ENCODE results near the gene MAP2K2. TPM values are rescaled to one million over a fixed set of nuclear protein-coding genes. Genes with fewer than 3 reads are reported as not detected.
"Not testable (repeated sequence)": the region's sequence is repeated elsewhere in the genome, so short reads cannot be mapped to it uniquely, and the experiment has no call there.

The MAP2K2 gene
- total RNA-seq, result 100 to 1,000 TPM; 170 to 206 TPM

DNA sequence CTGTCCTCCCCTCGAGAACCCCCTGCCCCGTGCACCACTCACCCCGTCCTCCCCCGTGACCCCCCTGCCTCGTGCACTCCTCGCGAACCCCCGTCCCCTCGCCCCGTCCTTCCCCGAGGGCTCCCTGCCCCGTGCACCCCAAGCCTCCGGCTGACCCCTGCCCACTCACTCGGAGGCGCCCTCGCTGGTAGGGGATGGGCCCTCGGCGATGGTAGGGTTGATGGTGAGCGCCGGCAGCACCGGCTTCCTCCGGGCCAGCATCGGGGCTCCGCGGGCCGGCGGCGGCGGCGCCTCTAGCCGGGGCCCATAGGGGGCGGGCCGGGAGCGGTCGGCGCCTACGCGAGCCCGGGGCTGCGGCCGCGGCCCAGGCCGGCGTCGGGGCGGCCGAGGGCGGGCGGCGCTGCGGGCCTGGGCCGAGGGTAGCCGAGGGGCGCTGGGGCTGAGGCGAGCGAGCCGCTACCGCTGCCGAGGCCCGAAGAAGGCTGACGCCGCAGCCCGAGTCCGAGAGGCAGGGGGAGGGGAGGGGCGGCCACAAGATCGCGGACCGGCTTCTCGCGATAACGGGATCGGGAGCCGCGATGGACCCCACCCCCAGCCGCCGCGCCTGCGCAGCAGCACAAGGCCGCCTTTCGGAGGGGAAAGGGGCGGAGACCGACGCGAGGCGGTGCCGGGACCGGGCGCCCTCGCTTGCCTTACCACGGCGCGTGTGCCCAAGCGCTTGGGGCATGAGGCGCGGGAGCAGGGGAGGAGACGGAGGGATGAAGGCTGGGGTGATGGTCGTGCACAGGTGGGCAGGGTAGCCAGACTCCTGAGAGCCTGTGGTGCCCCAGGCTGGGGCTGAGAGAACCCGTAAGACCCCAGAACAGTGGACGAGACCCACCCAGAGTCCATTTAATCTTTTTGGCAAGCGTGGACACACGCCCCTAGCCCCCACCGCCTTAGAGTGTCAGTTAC, at the start of gene MAP2K2:
Gene MAP2K2, minus strand, starts transcription at position 508 of the 954 bp plus-strand sequence. Its CDS starts 247 bp downstream, at position 261.
- Mint-ChIP-seq H3K4me1 (ENCODE audit: low read depth in 2 of 2) (peaks cover 16 to 28% of the 10 kb centered on the region in 2 donors), H3K9me3 (no peaks in the 10 kb centered on the region), H3K36me3 (no peaks in the 10 kb centered on the region), H3K27ac (peak within 1 kb of the TSS; percentile 98 to 99), H3K4me3 (peak within 1 kb of the TSS; percentile 100), H3K27me3 (no peaks in the 10 kb centered on the region)
- ATAC-seq (peak; percentile 96), DNase-seq (ENCODE audit: low spot score) (peak; percentile 96)

DNA sequence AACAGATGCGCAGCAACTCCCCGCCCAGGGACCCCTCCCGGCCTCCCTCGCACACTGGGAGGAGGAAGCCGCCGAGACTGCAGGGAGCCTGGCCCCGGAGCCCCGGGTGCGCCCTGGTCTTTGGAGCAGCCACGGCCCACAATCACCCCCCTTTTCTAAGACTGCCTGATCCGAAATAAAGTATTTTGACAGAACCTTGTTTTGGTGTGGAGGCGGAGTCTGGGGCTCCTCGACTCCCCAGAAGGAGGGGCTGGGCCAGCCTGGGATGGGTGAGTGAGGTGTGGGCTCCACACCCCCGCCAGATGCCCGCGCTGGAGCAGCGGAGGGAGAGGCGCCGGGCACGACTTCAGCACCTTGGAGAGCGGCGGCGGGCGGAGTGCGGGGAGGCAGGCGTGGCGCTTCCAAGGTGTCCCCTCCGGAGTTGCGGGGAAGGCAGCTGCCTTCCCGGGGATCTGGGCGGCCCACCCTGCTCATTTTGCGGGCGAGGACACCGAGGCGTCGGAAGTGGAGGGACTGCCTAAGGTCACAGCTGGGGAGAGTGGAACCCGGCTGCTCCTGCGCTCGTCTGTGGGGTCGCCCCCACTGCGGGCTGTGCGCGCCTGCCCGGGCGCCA, 49.0 kb upstream of the MAP2K2 start:
- DNase-seq (ENCODE audit: low spot score) (peak; percentile 68), ATAC-seq (peak; percentile 73 to 76)
- Mint-ChIP-seq H3K27ac (no peak overlapping the region), H3K4me3 (no peak overlapping the region), H3K27me3 (peaks cover 10 to 21% of the 10 kb centered on the region in 2 donors), H3K4me1 (ENCODE audit: low read depth in 2 of 2) (peaks cover 0 to 6% of the 10 kb centered on the region in 2 donors), H3K36me3 (no peaks in the 10 kb centered on the region), H3K9me3 (no peaks in the 10 kb centered on the region)

DNA sequence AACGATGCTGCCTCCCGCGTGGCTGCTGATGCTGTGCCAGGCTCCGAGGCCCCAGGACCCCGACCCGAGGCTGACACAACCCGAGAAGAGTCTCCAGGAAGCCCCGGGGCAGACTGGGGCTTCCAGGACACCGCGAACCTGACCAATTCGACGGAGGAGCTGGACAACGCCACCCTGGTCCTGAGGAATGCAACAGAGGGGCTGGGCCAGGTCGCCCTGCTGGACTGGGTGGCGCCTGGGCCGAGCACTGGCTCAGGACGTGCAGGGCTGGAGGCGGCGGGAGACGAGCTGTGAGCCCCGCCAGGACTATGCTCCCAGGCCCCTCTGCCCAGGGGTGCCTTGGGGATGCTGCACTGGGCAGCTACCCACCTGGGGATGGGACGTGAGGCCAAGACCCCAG, 47.8 kb upstream of the MAP2K2 start:
- no peaks in the 10 kb centered on the region for H3K9me3 Mint-ChIP-seq
- H3K27ac Mint-ChIP-seq, result no peak overlapping the region
- peaks cover 0 to 6% of the 10 kb centered on the region in 2 donors for H3K4me1 Mint-ChIP-seq (ENCODE audit: low read depth in 2 of 2)
- DNase-seq (ENCODE audit: low spot score) (no peak), ATAC-seq (no peak)
- no peak overlapping the region for H3K4me3 Mint-ChIP-seq
- peaks cover 12 to 21% of the 10 kb centered on the region in 2 donors for H3K27me3 Mint-ChIP-seq
- no peaks in the 10 kb centered on the region for H3K36me3 Mint-ChIP-seq

DNA sequence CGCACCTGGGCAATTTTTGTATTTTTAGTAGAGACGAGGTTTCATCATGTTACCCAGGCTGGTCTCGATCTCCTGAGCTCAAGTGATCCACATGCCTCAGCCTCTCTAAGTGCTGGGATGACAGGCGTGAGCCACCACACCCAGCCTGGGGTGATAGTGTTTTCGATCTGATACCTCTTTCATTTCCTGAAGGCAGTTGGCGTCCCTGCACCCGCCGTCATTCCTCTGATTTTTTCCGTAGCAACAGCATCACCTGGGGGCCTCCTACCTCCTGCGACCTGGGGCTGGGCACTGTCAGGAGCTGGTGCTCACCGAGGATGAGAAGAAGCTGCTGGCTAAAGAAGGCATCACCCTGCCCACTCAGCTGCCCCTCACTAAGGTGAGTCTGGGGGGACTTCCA, 40.3 kb upstream of the MAP2K2 start:
- peaks cover 5 to 10% of the 10 kb centered on the region in 2 donors for H3K27me3 Mint-ChIP-seq

DNA sequence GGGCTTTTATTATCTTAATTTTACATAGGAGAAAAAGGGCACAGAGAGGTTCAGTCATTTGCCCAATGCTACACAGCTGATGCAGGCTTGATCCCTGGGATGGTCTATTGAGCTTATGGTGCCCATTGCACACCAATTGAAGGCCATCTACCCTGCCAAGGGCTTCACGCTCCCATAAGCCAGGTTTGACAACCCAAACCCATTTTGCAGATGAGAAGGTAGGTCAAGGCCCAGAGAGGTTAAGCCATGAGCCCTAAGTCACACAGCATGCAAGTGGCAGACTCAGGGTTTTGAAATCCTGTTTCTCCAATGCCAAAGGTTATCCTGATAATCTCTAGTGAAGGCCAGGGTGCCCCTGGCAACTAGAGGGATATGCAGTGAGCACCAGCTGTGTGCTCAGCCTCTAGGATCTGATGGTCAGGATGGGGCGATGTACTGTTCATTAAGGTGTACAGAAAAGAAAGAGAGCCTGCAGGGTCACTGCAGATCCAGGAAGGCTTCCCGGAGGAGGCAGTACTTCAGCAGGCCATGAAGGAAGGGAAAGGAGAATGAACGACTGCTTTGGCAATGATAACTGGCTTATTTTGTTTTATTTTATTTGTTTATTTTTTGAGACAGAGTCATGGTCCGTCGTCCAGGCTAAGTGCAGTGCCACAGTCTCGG, 37.6 kb upstream of the MAP2K2 start:
- Mint-ChIP-seq H3K36me3 (no peaks in the 10 kb centered on the region), H3K27ac (no peak overlapping the region), H3K4me3 (no peak overlapping the region), H3K9me3 (no peaks in the 10 kb centered on the region), H3K4me1 (ENCODE audit: low read depth in 2 of 2) (no peaks in the 10 kb centered on the region), H3K27me3 (no peaks in the 10 kb centered on the region)
- ATAC-seq, result no peak
- DNase-seq (ENCODE audit: low spot score), result no peak

More for the DNA sequence above, 40.3 kb upstream of the MAP2K2 start:
- DNase-seq (ENCODE audit: low spot score) (no peak), ATAC-seq (no peak)
- Mint-ChIP-seq H3K27ac (no peak overlapping the region), H3K4me1 (ENCODE audit: low read depth in 2 of 2) (no peaks in the 10 kb centered on the region), H3K4me3 (no peak overlapping the region), H3K36me3 (no peaks in the 10 kb centered on the region), H3K9me3 (no peaks in the 10 kb centered on the region)

DNA sequence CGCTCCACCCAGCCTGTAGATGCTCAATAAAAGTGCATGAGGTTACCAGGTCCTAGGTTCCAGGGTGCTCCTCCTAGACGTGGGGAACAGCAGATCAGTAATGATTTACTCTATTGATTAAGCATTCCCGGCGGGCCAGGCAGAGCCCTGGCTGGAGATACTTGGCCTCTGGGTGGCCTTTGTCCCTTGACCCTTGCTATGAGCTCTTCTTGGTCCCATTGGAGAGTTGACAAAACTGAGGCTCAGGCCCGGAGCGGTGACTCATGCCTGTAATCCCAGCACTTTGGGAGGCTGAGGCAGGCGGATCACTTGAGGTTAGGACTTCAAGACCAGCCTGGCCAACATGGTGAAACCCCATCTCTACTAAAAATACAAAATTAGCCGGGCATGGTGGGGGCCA, 34.0 kb upstream of the MAP2K2 start:
- H3K27ac Mint-ChIP-seq; H3K9me3 Mint-ChIP-seq; H3K4me3 Mint-ChIP-seq; ATAC-seq; H3K4me1 Mint-ChIP-seq (ENCODE audit: low read depth in 2 of 2); DNase-seq (ENCODE audit: low spot score); H3K27me3 Mint-ChIP-seq; H3K36me3 Mint-ChIP-seq: not testable (repeated sequence)

DNA sequence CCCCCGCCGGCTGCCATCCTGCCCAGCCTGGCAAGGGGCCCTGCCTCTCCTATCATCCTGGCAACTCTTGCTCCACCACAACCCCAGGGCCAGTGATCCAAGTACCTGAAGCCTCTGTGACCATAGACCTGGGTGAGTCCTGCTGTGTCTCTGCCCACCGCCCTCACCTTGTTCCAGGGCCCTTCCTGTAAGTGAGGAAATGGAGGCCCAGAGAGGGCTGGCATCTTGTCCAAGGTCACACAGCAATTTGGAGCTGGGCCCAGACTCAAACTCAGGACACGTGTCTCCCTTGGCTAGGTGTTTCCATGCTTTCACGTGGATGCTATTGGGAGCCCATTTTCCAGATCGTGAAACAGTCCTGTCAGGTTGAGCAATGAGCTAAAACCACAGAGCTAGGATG, 33.2 kb upstream of the MAP2K2 start:
- Mint-ChIP-seq H3K9me3 (no peaks in the 10 kb centered on the region), H3K4me3 (no peak overlapping the region), H3K27me3 (no peaks in the 10 kb centered on the region), H3K27ac (no peak overlapping the region), H3K4me1 (ENCODE audit: low read depth in 2 of 2) (peaks cover 0 to 6% of the 10 kb centered on the region in 2 donors), H3K36me3 (no peaks in the 10 kb centered on the region)
- no peak for ATAC-seq
- no peak for DNase-seq (ENCODE audit: low spot score)

DNA sequence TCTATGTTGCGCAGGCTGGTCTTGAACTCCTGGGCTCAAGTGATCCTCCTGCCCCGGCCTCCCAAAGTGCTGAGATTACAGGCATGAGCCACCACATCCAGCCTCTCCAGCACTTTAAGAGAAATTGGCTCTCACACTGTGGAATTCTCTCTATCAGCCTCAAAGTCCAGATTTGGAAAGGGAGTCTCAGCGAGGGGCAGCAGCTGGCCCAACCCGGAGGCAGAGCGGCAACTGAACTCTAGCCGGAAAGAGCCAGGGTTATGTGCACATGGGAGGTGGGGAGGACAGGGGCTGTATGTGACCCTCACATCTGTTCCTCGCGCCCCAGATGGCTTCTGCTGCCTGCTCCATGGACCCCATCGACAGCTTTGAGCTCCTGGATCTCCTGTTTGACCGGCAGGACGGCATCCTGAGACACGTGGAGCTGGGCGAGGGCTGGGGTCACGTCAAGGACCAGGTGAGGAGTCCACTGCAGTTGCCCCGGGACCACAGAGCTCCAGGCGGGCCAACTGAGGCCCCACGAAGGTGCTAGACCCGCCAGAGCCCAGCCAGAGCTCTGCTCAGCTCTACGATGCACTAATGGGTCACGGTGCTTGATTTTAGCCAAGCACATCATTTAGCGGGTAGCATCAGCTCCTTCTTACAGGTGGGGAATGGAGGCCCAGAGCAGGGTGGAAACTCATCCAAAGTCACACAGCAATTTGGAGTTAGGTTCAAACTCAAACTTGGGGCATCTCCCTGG, 30.8 kb upstream of the MAP2K2 start:
- H3K9me3 Mint-ChIP-seq, result no peaks in the 10 kb centered on the region
- H3K36me3 Mint-ChIP-seq, result no peaks in the 10 kb centered on the region
- no peaks in the 10 kb centered on the region for H3K27me3 Mint-ChIP-seq

DNA sequence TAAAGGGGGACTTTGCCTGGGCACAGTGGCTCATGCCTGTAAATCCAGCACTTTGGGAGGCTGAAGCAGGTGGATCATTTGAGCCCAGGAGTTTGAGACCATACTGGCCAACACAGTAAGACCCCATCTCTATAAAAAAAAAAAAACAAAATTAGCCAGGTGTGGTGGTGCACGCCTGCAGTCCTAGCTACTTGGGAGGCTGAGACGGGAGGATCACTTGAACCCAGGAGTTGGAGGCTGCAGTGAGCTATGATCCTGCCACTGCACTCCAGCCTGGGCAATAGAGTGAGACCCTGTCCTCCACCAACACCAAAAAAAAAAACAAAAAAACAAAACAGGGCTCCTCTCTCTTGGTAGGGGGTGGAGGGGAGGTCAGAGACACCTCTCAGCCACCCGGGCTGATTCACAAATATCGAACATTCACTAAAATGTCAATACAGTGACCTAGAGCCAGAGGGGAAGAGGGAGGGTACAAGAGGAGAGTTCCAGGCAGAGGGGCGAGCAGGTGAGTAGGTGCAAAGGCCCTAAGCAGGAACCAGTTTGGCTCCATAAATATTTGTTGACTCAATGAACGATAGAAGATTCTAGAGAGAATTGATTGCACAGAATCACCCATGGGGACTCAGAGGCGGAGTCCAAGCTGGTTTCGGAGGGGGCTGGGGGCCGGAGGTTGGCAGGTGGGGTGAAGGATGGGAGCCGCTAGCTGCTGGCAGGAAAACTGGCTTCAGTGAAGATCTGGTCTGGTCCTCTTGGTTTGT, 28.5 kb upstream of the MAP2K2 start:
- no peaks in the 10 kb centered on the region for H3K27me3 Mint-ChIP-seq
- ATAC-seq (no peak), DNase-seq (ENCODE audit: low spot score) (no peak)
- H3K4me1 Mint-ChIP-seq (ENCODE audit: low read depth in 2 of 2), result peaks cover 0 to 6% of the 10 kb centered on the region in 2 donors
- H3K4me3 Mint-ChIP-seq, result no peak overlapping the region
- no peaks in the 10 kb centered on the region for H3K9me3 Mint-ChIP-seq
- no peak overlapping the region for H3K27ac Mint-ChIP-seq
- H3K36me3 Mint-ChIP-seq, result no peaks in the 10 kb centered on the region

More for the DNA sequence above, 30.8 kb upstream of the MAP2K2 start:
- no peak for DNase-seq (ENCODE audit: low spot score)
- no peak overlapping the region for H3K4me3 Mint-ChIP-seq
- ATAC-seq, result no peak
- H3K27ac Mint-ChIP-seq, result no peak overlapping the region
- peaks cover 0 to 6% of the 10 kb centered on the region in 2 donors for H3K4me1 Mint-ChIP-seq (ENCODE audit: low read depth in 2 of 2)

DNA sequence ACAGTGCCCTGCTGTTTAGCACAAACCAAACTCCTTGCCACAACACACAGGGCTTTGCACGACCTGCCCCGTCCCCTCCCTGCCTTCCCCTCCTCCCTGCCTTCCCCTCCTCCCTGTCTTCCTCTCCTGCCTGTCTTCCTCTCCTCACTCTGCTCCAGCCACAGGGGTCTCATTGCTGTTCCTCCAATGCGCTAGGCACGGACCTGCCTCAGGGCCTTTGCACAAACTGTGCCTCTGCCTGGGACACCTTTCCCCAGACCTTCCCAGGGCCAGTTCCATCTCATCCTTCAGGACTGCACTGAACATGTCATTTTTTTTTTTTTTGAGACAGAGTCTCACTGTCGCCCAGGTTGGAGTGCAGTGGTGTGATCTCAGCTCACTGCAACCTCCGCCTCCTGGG, 27.7 kb upstream of the MAP2K2 start:
- ATAC-seq (no peak), DNase-seq (ENCODE audit: low spot score) (no peak)
- no peak overlapping the region for H3K27ac Mint-ChIP-seq
- no peaks in the 10 kb centered on the region for H3K9me3 Mint-ChIP-seq
- H3K4me3 Mint-ChIP-seq, result no peak overlapping the region
- H3K4me1 Mint-ChIP-seq (ENCODE audit: low read depth in 2 of 2), result peaks cover 0 to 6% of the 10 kb centered on the region in 2 donors
- H3K36me3 Mint-ChIP-seq, result no peaks in the 10 kb centered on the region
- H3K27me3 Mint-ChIP-seq, result peaks cover 0 to 2% of the 10 kb centered on the region in 2 donors

DNA sequence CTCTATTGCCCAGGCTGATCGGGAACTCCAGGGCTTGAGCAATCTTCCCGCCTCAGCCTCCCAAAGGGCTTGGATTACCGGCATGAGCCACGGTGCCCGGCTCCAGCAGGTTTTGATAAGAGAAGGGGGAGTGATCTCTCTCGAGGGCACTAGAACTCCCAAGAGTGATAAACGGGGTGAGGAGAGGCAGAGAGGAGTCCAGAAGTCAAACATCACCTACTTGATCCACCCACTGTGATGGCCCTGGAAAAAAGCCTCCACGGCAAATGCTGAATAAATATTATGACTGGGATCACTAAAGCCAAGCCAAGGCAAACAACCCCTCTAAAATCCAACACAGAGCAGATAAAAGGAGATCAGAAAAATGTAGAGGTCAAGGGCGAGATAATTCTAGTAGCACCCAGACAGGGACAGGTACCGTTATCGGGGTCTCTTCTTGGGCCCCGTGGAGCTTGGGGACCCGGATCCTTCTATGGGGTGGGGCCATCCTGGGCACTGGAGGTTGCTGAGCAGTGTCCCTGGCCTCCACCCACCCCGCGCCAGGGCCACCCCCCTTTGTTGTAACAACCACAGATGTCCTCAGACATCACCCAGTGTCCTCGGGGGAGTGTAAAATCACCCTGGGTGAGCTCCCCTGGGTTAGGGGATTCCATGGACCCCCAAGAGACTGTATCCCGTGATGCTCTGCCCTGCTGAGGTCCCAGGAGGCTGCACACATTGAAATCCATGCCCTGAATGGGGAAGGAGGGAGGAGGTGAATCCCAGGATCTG, 25.8 kb upstream of the MAP2K2 start:
- Mint-ChIP-seq H3K9me3 (no peaks in the 10 kb centered on the region), H3K36me3 (no peaks in the 10 kb centered on the region), H3K4me3 (no peak overlapping the region), H3K27me3 (peaks cover 0 to 4% of the 10 kb centered on the region in 2 donors), H3K27ac (no peak overlapping the region), H3K4me1 (ENCODE audit: low read depth in 2 of 2) (peaks cover 0 to 6% of the 10 kb centered on the region in 2 donors)
- no peak for ATAC-seq
- no peak for DNase-seq (ENCODE audit: low spot score)

DNA sequence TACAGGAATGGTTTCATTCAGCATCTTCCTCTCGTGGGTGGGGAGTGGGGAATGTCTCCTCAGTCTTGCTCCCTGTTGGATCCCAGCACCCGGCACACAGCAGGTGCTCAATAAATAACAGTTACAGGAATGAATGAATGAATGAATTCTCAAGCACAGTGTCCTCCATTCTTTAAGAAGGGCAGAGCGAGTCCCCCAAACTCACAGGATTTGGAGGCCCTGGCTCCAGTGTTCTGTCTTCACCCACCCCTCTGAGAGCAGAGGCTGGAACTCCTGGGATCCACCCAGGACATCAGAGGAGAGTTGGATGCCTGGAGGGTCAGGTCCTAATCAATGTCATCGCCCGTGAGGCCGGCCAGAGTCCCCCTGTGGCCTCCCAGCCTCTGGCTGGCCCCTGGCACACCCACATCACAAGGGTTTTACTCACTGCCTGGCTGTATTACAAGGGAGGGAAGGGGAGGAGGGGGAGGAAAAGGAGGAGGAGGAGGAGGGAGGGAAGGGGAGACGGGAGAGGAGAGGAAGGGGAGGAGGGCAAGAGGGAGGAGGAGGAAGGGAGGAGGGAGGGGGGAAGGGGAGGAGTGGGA, 20.8 kb upstream of the MAP2K2 start:
- Mint-ChIP-seq H3K27ac (no peak overlapping the region), H3K9me3 (no peaks in the 10 kb centered on the region), H3K36me3 (no peaks in the 10 kb centered on the region), H3K4me1 (ENCODE audit: low read depth in 2 of 2) (peaks cover 2 to 3% of the 10 kb centered on the region in 2 donors), H3K4me3 (no peak overlapping the region), H3K27me3 (peaks cover 0 to 6% of the 10 kb centered on the region in 2 donors)
- DNase-seq (ENCODE audit: low spot score), result no peak
- ATAC-seq, result no peak

Measured in natural killer cell treated with Interleukin-12 subunit alpha and Interleukin-12 subunit beta and Interleukin-15 and Interleukin-18, amount 100 ng/mL, for 72 hours (primary cell).